Common myeloid progenitor, CD34-positive (primary cell): ENCODE results near the gene ZMYND19.

Source experiments
- CTCF ChIA-PET: fragments of 350-600 bp; sonication (Branson Sonifier 250); formaldehyde crosslinking; loops from one replicate; lab custom pipeline; 2021; ENCODE audit warnings: antibody characterized with exemption; lab: Charles Lee
- POLR2A ChIA-PET: fragments of 350-600 bp; sonication (Branson Sonifier 250); formaldehyde crosslinking; loops from one replicate; lab custom pipeline; 2021; ENCODE audit warnings: antibody characterized with exemption; lab: Charles Lee
- DNase-seq, 3 donors: peaks; one replicate each; pipeline versions ENCODE4 v3.0.0 to v3.0.0-alpha.2; 2013
- H3K27ac ChIP-seq, 2 experiments: 1 replicate in 1 of 2; 2 replicates in 1 of 2; pipeline ENCODE4 v1.7.0; 2013; ENCODE audit warnings: inconsistent platforms in 2 of 2, low read length in 2 of 2, mild to moderate bottlenecking in 2 of 2, low read depth in 1 of 2, moderate library complexity in 1 of 2; ENCODE audit not compliant: severe bottlenecking in 2 of 2, insufficient read depth in 1 of 2, poor library complexity in 1 of 2
- H3K27me3 ChIP-seq, 5 experiments: replicated peaks in 2 of 5; 1 replicate in 3 of 5; 2 replicates in 2 of 5; pipeline versions ENCODE4 v1.6.1 to v1.7.0; 2013; ENCODE audit warnings: low read length in 4 of 5, mild to moderate bottlenecking in 2 of 5, moderate library complexity in 2 of 5, inconsistent platforms in 1 of 5; ENCODE audit not compliant: insufficient read depth in 5 of 5, control insufficient read depth in 4 of 5
- H3K36me3 ChIP-seq, 4 experiments: 1 replicate in 2 of 4; 2 replicates in 2 of 4; pipeline versions ENCODE4 v1.6.1 to v1.7.0; 2013; ENCODE audit warnings: low read length in 3 of 4, control low read depth in 1 of 4, mild to moderate bottlenecking in 1 of 4; ENCODE audit not compliant: control insufficient read depth in 4 of 4, insufficient read depth in 4 of 4
- H3K4me1 ChIP-seq, 4 experiments: 1 replicate in 3 of 4; 2 replicates in 1 of 4; pipeline versions ENCODE4 v1.6.1 to v1.7.1; 2013; ENCODE audit warnings: low read length in 3 of 4, mild to moderate bottlenecking in 3 of 4, control low read depth in 1 of 4, inconsistent platforms in 1 of 4, moderate library complexity in 1 of 4; ENCODE audit not compliant: control insufficient read depth in 4 of 4, insufficient read depth in 4 of 4; ENCODE audit errors: control extremely low read depth in 1 of 4
- H3K4me3 ChIP-seq, 7 experiments: 1 replicate in 4 of 7; 2 replicates in 3 of 7; pipeline versions ENCODE4 v1.5.1 to v1.7.0; 2013; ENCODE audit warnings: mild to moderate bottlenecking in 7 of 7, low read length in 6 of 7, moderate library complexity in 6 of 7, inconsistent platforms in 2 of 7, low read depth in 2 of 7, control low read depth in 1 of 7; ENCODE audit not compliant: insufficient read depth in 4 of 7, control insufficient read depth in 1 of 7; ENCODE audit errors: extremely low read depth in 1 of 7
- H3K9me3 ChIP-seq, 5 experiments: 1 replicate in 4 of 5; 2 replicates in 1 of 5; pipeline versions ENCODE4 v1.6.1 to v1.7.1; 2013; ENCODE audit warnings: low read length in 4 of 5, mild to moderate bottlenecking in 2 of 5, inconsistent platforms in 1 of 5, low read depth in 1 of 5, moderate library complexity in 1 of 5; ENCODE audit not compliant: control insufficient read depth in 4 of 5, insufficient read depth in 2 of 5; ENCODE audit errors: control extremely low read depth in 1 of 5
- whole genome bisulfite sequencing: methylation state at CpG from one replicate; pipeline ENCODE4 v1.1.5; 2013; ENCODE audit not compliant: insufficient coverage; 5-methylcytosine and 5-hydroxymethylcytosine counted together

Gene ZMYND19

DNA sequence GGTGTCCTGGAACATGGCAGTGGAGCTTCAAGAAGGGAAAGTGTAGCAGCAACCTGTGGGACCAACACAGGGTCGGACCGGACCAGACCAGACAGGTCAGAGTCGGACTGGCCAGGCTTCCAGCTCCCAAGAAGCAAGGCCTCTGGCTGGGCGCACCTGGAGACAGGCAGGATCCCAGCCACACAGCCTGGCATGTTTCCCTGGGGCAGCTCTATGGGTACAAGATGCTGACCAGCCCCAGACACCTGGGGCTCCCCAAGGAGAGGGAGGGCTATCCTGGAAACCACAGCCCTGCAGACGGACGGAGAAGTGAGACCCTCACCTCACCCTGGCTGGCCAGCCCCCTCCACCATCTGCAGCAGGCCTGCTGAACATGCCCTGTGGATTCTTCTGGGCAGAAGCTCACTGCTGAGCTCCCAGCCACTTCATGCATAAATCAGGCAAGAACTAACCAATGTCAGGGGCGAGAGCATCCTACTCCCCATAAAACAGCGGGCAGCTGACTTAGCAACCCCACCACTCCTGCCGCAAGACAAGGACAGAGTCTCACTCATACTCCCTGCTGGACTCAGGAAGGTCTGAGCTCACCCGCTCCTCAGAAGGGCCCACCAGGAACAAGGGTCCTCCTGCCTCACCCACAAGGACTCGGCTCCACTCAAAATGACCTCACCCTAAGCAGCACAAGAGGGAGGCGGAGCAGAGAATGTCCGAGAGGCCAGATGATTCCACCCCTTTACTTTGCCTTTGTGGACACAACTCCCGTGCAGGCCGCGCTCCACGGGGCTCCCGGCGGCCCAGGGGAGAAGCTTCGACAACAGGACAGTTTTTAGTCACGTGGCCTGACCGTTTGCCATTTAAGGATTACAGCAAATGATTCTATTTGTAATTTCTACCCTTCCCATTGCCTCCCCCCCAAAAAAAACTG, 8.7 kb downstream of the ZMYND19 start:
- DNase-seq: no peak
- no peaks in the 10 kb centered on the region for H3K27me3 ChIP-seq
- 97% methylated on average over 16 of the region's 22 CpGs for WGBS
- H3K4me3 ChIP-seq: no peak overlapping the region
- CTCF ChIA-PET: interaction anchor here (0.7 to 2.3 kb wide), 13 partner anchors 14 to 115 kb away, joined by 3 to 12 read pairs (median 5); no protein-coding TSS in a partner anchor
- H3K36me3 ChIP-seq: peaks cover 2 to 61% (median 39%) of the 10 kb centered on the region in 4 experiments
- no peak overlapping the region for H3K27ac ChIP-seq
- no peaks in the 10 kb centered on the region for H3K9me3 ChIP-seq
- POLR2A ChIA-PET: interaction anchor here (0.5 kb wide), 1 partner anchor 56 kb away, joined by 3 read pairs; no protein-coding TSS in a partner anchor
- H3K4me1 ChIP-seq: peaks cover 4 to 17% (median 15%) of the 10 kb centered on the region in 4 experiments

- Histone ChIP-seq H3K9me3 (no peaks in the 10 kb centered on the region), H3K36me3 (peaks cover 2 to 60% (median 39%) of the 10 kb centered on the region in 4 experiments), H3K4me3 (no peak overlapping the region), H3K4me1 (peaks cover 4 to 23% (median 15%) of the 10 kb centered on the region in 4 experiments), H3K27ac (no peak overlapping the region), H3K27me3 (no peaks in the 10 kb centered on the region)
- 94% methylated on average over 4 of the region's 4 CpGs for WGBS
- no peak for DNase-seq
- ChIA-PET POLR2A (no interaction called here), CTCF (interaction anchor here (1.1 to 2.3 kb wide), 7 partner anchors 15 to 93 kb away, joined by 3 to 12 read pairs (median 5); no protein-coding TSS in a partner anchor)
Measured at GRCh38 chr9:137580954-137581322, 9.4 kb downstream of the ZMYND19 start.

DNA sequence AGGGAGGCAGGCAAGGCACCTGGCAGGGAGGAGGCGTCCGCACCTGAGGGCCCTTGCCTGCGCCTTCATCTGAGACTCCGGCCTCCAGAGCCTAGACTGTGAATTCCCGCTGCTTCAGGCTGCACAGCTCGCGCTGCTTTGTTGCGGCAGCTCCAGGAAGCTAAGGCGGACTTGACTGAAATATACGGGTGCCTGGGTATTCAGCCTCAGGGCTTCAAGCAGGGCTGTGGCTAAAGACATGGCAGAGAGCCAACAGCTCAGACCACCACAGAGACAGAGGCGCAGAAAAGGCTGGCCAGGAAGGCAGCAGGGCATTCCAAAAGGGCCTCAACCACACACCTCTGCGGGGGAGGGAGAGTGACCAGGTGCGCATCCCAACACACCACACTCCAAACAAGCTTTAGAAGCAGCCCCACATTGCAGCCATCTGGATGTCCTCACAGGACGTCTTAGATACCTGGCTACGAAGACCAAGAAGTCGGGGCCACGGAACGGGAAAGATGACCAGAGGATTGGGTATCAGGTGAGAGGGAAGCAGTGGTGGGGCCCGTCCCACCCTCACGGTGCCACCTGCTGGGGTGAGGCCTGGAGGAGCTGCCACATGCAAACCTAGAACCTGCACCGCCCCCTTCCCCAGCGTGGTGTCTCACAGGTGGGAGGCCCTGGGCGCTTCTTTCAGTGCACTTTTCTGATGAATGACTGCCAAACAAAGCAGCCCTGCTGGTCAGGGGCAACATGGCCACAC, 9.9 kb downstream of the ZMYND19 start:
- Histone ChIP-seq H3K4me1 (peaks cover 4 to 25% (median 15%) of the 10 kb centered on the region in 4 experiments), H3K9me3 (no peaks in the 10 kb centered on the region), H3K27me3 (no peaks in the 10 kb centered on the region), H3K27ac (no peak overlapping the region), H3K4me3 (no peak overlapping the region), H3K36me3 (peaks cover 2 to 61% (median 42%) of the 10 kb centered on the region in 4 experiments)
- 88% methylated on average over 22 of the region's 23 CpGs for WGBS
- ChIA-PET CTCF (interaction anchor here (0.6 to 2.3 kb wide), 8 partner anchors 9 to 93 kb away, joined by 3 to 12 read pairs (median 4); no protein-coding TSS in a partner anchor), POLR2A (no interaction called here)
- DNase-seq: no peak

DNA sequence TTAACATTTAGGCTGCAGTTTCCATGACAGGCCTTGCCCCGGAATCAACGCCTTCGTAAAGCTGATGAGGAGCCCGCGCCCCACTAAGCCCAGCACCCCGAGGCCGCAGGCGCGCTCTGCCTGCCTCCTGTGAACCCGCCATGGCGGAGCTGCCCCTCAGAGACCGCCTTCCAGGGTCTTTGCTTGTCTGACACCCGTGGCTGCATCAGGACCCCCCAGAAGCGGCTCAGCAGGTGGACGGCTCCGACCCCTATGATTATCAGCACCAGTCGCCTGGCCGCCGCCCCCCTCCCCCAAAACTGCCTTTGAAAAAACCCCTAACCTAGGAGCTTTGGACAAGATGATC, 11.1 kb downstream of the ZMYND19 start:
- ChIA-PET POLR2A (interaction anchor here (0.6 to 0.9 kb wide), 2 partner anchors 27 to 113 kb away, joined by 3 read pairs; partner anchors contain the start of gene MRPL41), CTCF (interaction anchor here (0.7 to 1.5 kb wide), 8 partner anchors 9 to 153 kb away, joined by 3 to 7 read pairs (median 3); no protein-coding TSS in a partner anchor)
- no peaks in the 10 kb centered on the region for H3K27me3 ChIP-seq
- peak overlapping the region in 1 of 2 experiments; percentile 74 for H3K27ac ChIP-seq
- no peak for DNase-seq
- no peaks in the 10 kb centered on the region for H3K9me3 ChIP-seq
- peaks cover 4 to 25% (median 15%) of the 10 kb centered on the region in 4 experiments for H3K4me1 ChIP-seq
- peak overlapping the region in 6 of 7 experiments; percentile 80 to 94 (median 90) for H3K4me3 ChIP-seq
- H3K36me3 ChIP-seq: peaks cover 2 to 66% (median 46%) of the 10 kb centered on the region in 4 experiments
- 62% methylated on average over 16 of the region's 19 CpGs for whole genome bisulfite sequencing

DNA sequence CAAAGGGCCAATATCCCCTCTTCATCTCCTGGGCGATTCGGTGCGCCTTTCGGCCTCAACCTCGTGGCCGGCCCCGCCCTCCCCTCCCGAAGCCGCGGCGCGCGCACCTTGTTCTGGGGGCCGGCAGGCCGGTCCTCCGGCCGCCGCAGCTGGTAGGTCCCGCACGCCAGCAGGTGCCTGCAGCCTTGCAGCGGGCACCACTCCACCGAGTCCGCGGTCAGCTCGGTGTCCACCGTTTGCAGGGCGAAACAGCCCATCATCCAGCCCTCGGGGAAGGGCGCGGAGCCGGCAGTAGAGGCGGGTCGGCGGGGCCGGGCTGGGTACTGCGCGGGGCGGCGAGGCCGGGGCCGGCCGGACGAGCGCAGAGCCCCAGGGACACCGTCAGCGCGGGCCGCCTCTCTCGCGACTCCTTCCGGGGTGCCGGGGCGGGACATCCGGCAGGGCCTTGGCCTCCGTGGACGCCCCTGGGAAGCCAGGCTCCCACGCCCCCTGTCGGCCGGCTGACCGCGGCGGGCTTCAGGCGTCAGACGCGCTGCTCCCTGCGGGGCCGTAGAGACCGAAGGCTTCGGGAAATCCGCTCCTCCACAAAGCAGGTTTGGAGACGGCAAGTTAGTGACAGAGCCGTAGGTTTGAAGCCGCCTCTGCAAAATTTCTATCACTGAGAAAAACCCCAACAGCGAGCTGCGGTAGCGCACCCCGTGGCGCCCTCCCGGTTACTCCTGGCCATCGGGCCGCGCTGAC, 11.6 kb downstream of the ZMYND19 start, which contains the start of gene DPH7:
TSS of gene DPH7 (minus strand) at position 408 of the 741 bp plus-strand sequence. CDS start at position 260, 148 bp downstream.
- H3K4me3 ChIP-seq: peak within 1 kb of the TSS; percentile 64 to 94 (median 88)

More for the DNA sequence above, 11.6 kb downstream of the ZMYND19 start, which contains the start of gene DPH7:
- Histone ChIP-seq H3K27ac (peak within 1 kb of the TSS; percentile 40 to 74), H3K36me3 (peaks cover 2 to 64% (median 44%) of the 10 kb centered on the region in 4 experiments), H3K4me1 (peaks cover 4 to 25% (median 15%) of the 10 kb centered on the region in 4 experiments), H3K9me3 (no peaks in the 10 kb centered on the region), H3K27me3 (no peaks in the 10 kb centered on the region)
- CTCF ChIA-PET: interaction anchor here (0.7 to 1.5 kb wide), 8 partner anchors 9 to 153 kb away, joined by 3 to 7 read pairs (median 3); no protein-coding TSS in a partner anchor
- 5% methylated on average over 76 of the region's 82 CpGs for WGBS
- POLR2A ChIA-PET: interaction anchor here (0.6 to 0.9 kb wide), 3 partner anchors 27 to 114 kb away, joined by 3 to 4 read pairs (median 3); partner anchors contain the start of gene MRPL41
- DNase-seq: peak; percentile 86 to 89 (median 87)
